Loucy (cell line): ENCODE data around the gene GNG2.

Experiments
- H2AFZ ChIP-seq: fragments of 200-600 bp; sonication (generic); 2 replicates; pipeline ENCODE4 v1.6.0; 2016; ENCODE audit warnings: antibody characterized with exemption, mild to moderate bottlenecking, low read length, moderate library complexity
- H3F3A ChIP-seq: fragments of 200-600 bp; 2 replicates; pipeline ENCODE4 v1.6.0; 2016; ENCODE audit warnings: antibody characterized with exemption, low read depth, mild to moderate bottlenecking
- H3K27me3 ChIP-seq: fragments of 200-600 bp; sonication (generic); 2 replicates; pipeline ENCODE4 v1.6.1; 2014; ENCODE audit warnings: low read length, mild to moderate bottlenecking; ENCODE audit not compliant: insufficient read depth, poor library complexity, severe bottlenecking
- H3K36me3 ChIP-seq: fragments of 200-600 bp; sonication (generic); 2 replicates; pipeline ENCODE4 v1.6.1; 2016; ENCODE audit warnings: low read length; ENCODE audit not compliant: insufficient read depth
- H3K4me1 ChIP-seq: fragments of 200-600 bp; sonication (generic); 2 replicates; pipeline ENCODE4 v1.5.1; 2014; ENCODE audit warnings: low read length, mild to moderate bottlenecking; ENCODE audit not compliant: insufficient read depth, poor library complexity, severe bottlenecking
- H3K4me2 ChIP-seq: fragments of 200-600 bp; sonication (generic); 2 replicates; pipeline ENCODE4 v1.6.0; 2014; ENCODE audit warnings: antibody characterized with exemption, low read length, low read depth, mild to moderate bottlenecking; ENCODE audit not compliant: poor library complexity, severe bottlenecking
- H3K4me3 ChIP-seq: fragments of 200-600 bp; sonication (generic); 2 replicates; pipeline ENCODE4 v1.5.1; 2014; ENCODE audit warnings: low read length, mild to moderate bottlenecking, mixed read lengths; ENCODE audit not compliant: poor library complexity, severe bottlenecking
- H3K79me2 ChIP-seq: fragments of 200-600 bp; sonication (generic); 2 replicates; pipeline ENCODE4 v1.6.1; 2014; ENCODE audit warnings: low read length; ENCODE audit not compliant: insufficient read depth
- H3K9ac ChIP-seq: fragments of 200-600 bp; sonication (generic); 2 replicates; pipeline ENCODE4 v1.6.0; 2014; ENCODE audit warnings: mild to moderate bottlenecking, low read depth, low read length, moderate library complexity; ENCODE audit not compliant: poor library complexity, severe bottlenecking
- H3K9me2 ChIP-seq: fragments of 200-600 bp; sonication (generic); replicated peaks from 2 replicates; pipeline ENCODE4 v1.6.1; 2016; ENCODE audit warnings: low read depth, low read length, mixed read lengths
- H3K9me3 ChIP-seq: fragments of 200-600 bp; sonication (generic); 2 replicates; pipeline ENCODE4 v1.6.1; 2014; ENCODE audit warnings: mild to moderate bottlenecking, antibody characterized with exemption, low read length, low read depth; ENCODE audit not compliant: insufficient read depth
- H4K20me1 ChIP-seq: fragments of 200-600 bp; sonication (generic); 2 replicates; pipeline ENCODE4 v1.6.0; 2014; ENCODE audit warnings: antibody characterized with exemption, low read length, mild to moderate bottlenecking; ENCODE audit not compliant: insufficient read depth, poor library complexity, severe bottlenecking
- CTCF ChIP-seq: fragments of 200-600 bp; sonication (generic); conservative IDR thresholded peaks from 2 replicates; pipeline ENCODE4 v1.5.1; 2014; ENCODE audit warnings: mild to moderate bottlenecking, antibody characterized with exemption, low read length
- EZH2phosphoT487 ChIP-seq: fragments of 200-600 bp; IDR thresholded peaks from 2 replicates; pipeline ENCODE4 v1.6.1; 2018; ENCODE audit warnings: antibody characterized with exemption, mild to moderate bottlenecking, moderate library complexity, borderline replicate concordance

Gene GNG2

DNA sequence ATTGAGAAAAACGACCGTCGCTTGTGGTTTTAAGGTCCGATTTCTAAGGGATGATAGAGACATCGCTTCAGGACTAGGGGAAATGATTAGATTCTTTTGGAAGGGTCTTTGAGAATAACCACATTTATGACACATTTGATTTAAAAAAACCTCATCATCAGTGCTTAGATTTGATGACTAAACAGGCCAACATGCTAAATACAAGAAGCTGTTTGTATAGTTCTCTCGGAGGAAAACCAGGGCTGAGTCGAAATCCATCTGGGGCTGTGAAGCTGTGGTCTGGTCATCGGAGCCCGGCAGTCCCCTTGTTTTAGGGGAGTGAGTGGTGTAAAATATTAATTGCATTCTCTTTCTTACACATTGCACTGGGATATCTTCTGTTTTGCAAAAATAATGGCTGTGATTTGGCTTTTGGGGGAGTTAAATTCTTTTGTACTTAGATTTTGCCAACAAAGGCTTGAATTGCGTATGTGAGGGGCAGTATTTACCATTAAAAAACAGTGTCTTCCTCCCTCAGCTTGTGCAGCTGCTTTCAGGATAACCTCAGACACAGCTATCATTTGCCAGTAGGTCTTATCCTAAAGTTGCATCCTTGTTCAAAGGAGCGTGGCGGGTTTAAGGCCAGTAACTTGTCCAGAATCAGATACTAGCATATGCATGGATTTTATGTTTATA is 550 bp downstream of the GNG2 start:
- H4K20me1 ChIP-seq = peaks cover 39% of the 10 kb centered on the region
- no peaks in the 10 kb centered on the region for H3K9me2 ChIP-seq
- no peaks in the 10 kb centered on the region for H3K36me3 ChIP-seq
- peaks cover 62% of the 10 kb centered on the region for H3K4me1 ChIP-seq
- H2AFZ ChIP-seq = peak overlapping the region; percentile 76
- H3F3A ChIP-seq = no peaks in the 10 kb centered on the region
- TF ChIP-seq CTCF = no peak
- no peak for TF ChIP-seq EZH2phosphoT487
- peaks cover 53% of the 10 kb centered on the region for H3K79me2 ChIP-seq
- H3K27me3 ChIP-seq = no peaks in the 10 kb centered on the region
- peak overlapping the region; percentile 87 for H3K4me3 ChIP-seq
- H3K4me2 ChIP-seq = peak overlapping the region; percentile 84
- peak overlapping the region; percentile 90 for H3K9ac ChIP-seq
- H3K9me3 ChIP-seq = 0 out of 2 replicates have a peak, but pooled peaks cover 2% of the 10 kb centered on the region

DNA sequence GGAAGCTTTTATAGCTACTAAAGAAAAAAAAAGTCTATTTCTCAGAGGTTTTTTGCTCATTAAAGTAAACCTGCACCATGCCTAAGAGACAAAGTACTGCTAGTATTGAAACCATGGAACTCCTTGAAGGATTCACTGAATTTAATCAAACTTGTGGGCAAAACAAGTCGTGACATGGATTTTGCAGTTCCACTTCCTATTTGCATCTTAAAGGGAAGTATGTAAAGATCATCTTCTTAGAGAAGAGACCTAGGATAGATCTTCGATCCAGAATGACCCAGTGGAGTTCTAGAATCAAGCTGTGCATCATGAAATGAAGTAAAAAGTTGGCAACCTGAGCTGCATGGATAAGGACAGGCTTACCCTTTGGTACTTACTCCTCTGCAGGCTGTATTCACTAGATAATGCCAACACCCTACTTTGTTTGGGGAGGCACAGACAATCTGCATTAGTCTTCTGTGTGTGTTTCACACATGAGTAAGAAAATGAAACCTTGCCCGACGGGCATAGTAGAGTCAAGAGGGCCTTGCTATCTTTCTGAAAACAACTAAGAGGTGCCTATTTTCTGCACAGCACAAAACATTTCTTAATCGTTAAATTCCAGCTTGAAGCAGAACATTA is 1.9 kb downstream of the GNG2 start:
- Histone ChIP-seq H3K9me3 (no peaks in the 10 kb centered on the region), H3K4me1 (peaks cover 76% of the 10 kb centered on the region), H3F3A (no peaks in the 10 kb centered on the region), H3K27me3 (no peaks in the 10 kb centered on the region), H3K79me2 (peaks cover 66% of the 10 kb centered on the region), H3K9ac (peak overlapping the region; percentile 90), H4K20me1 (peaks cover 46% of the 10 kb centered on the region), H2AFZ (no peak overlapping the region), H3K4me3 (peak overlapping the region; percentile 87), H3K9me2 (no peaks in the 10 kb centered on the region), H3K4me2 (peak overlapping the region; percentile 84), H3K36me3 (no peaks in the 10 kb centered on the region)
- TF ChIP-seq EZH2phosphoT487 (no peak), CTCF (no peak)

DNA sequence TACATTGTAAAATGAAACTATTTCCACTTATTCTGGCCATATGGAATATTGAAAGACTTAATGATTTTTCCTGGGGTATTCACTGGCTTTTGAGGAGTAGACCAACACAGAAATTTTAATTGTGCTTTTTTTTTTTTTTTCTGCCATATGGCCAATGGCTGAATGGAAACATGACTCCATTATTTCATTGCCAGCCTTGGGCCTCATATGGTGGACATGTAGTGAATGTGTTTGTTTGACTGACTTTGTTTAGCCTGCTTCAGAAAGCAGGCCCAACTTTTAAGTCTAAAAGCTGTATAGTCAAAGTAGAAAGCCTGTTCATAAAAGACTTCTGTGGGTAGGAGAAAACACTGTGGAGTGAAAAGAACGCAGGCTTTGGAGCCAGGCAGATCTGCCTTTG is 2.4 kb downstream of the GNG2 start:
- TF ChIP-seq EZH2phosphoT487 (no peak), CTCF (no peak)
- H3K9me2 ChIP-seq = no peaks in the 10 kb centered on the region
- peak overlapping the region; percentile 90 for H3K9ac ChIP-seq
- peaks cover 81% of the 10 kb centered on the region for H3K4me1 ChIP-seq
- peaks cover 52% of the 10 kb centered on the region for H4K20me1 ChIP-seq
- peak overlapping the region; percentile 87 for H3K4me3 ChIP-seq
- H3K36me3 ChIP-seq = no peaks in the 10 kb centered on the region
- H3K4me2 ChIP-seq = peak overlapping the region; percentile 84
- no peaks in the 10 kb centered on the region for H3K9me3 ChIP-seq
- H3K79me2 ChIP-seq = peaks cover 72% of the 10 kb centered on the region
- no peaks in the 10 kb centered on the region for H3F3A ChIP-seq
- H2AFZ ChIP-seq = no peak overlapping the region
- no peaks in the 10 kb centered on the region for H3K27me3 ChIP-seq
